Brain microvascular endothelial cell (primary cell): ENCODE measurements around the gene PDE4D.

Experiments used
- DNase-seq: peaks from one replicate; pipeline ENCODE4 v3.0.0-alpha.2; 2020
- H3K27ac ChIP-seq: fragments of 250-450 bp; sonication (Bioruptor Pico); 2 replicates; pipeline ENCODE4 v1.5.1; 2020; ENCODE audit warnings: mild to moderate bottlenecking, moderate library complexity
- H3K27me3 ChIP-seq: fragments of 250-450 bp; sonication (Bioruptor Pico); replicated peaks from 2 replicates; pipeline ENCODE4 v1.5.1; 2020; ENCODE audit warnings: mild to moderate bottlenecking
- H3K36me3 ChIP-seq: fragments of 250-450 bp; sonication (Bioruptor Pico); replicated peaks from 2 replicates; pipeline ENCODE4 v1.5.1; 2020; ENCODE audit warnings: mild to moderate bottlenecking
- H3K4me3 ChIP-seq: 2 replicates; pipeline ENCODE4 v1.5.1; 2011; ENCODE audit warnings: low read depth, mild to moderate bottlenecking, control low read depth, low read length, moderate library complexity
- in situ Hi-C: cut with HindIII; loops from 2 replicates; pipeline ENCODE4 v1.10.0; 2017; ENCODE audit warnings: low sequenced_read_pairs, low pct_ligation_motif_present
- TF ChIP-seq, protein P1 (sequence below): IDR thresholded peaks from 2 replicates; pipeline ENCODE4 v1.5.1; 2011; ENCODE audit warnings: low read depth, mild to moderate bottlenecking, moderate library complexity, low read length, control low read depth, inconsistent platforms; ENCODE audit errors: missing control alignments

The PDE4D gene

DNA sequence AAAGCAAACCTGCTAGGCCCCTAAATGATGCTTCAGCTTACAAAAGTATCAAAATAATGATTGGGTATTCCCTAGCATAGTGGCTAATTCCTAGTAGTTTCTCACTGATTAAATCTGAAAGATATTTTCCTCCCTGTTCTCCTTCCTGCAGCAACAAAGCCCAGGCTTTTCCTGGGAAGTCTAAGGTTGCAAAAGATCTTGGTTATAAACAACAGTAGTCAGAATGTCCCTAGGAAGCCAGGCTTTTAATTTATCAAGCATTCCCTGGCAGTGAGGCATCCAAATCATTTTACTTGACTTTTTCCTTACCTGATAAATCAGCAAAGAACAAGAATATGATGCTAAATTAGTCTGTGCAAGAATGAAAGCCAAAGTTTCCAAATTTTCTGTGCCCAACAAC lies 272.0 kb downstream of the PDE4D start:
- TF ChIP-seq, protein P1, sequence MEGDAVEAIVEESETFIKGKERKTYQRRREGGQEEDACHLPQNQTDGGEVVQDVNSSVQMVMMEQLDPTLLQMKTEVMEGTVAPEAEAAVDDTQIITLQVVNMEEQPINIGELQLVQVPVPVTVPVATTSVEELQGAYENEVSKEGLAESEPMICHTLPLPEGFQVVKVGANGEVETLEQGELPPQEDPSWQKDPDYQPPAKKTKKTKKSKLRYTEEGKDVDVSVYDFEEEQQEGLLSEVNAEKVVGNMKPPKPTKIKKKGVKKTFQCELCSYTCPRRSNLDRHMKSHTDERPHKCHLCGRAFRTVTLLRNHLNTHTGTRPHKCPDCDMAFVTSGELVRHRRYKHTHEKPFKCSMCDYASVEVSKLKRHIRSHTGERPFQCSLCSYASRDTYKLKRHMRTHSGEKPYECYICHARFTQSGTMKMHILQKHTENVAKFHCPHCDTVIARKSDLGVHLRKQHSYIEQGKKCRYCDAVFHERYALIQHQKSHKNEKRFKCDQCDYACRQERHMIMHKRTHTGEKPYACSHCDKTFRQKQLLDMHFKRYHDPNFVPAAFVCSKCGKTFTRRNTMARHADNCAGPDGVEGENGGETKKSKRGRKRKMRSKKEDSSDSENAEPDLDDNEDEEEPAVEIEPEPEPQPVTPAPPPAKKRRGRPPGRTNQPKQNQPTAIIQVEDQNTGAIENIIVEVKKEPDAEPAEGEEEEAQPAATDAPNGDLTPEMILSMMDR, result no peak
- DNase-seq, result no peak
- no peaks in the 10 kb centered on the region for H3K27me3 ChIP-seq
- no peak overlapping the region for H3K4me3 ChIP-seq
- in situ Hi-C loops, result no loop called here
- no peaks in the 10 kb centered on the region for H3K36me3 ChIP-seq
- no peak overlapping the region for H3K27ac ChIP-seq

DNA sequence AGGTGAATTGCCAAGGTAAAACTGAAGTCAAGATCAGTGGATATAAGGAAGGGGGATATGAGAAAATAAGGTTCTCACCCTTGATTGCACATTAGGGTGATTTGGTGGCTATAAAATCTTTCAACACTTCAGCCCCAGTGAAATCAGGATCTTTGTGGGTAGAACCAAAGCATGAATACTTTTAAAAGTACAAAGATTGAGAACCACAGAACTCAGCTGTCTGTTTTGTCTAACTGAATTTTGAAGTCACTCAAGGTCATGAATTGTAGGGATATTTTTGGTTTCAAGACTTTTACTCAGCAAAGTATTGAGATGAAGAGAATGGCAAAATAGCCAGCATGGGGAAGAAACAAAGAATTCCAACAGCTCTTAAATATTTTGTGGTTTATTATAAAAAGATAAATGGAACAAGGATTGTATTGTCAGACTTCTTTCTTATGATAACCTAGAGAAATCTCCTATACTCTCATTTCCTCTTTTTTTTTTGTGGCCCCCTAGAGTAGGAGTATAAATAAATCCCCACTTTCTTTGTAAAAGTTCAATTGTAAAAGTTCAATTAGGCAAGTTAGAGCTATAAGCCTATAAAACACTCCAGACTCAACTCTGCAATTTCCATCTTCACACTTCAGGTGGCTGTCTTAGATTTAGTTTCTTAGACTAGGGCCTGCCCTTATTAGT lies 272.9 kb downstream of the PDE4D start:
- DNase-seq, result no peak
- no peak overlapping the region for H3K4me3 ChIP-seq
- in situ Hi-C loops, result no loop called here
- H3K27me3 ChIP-seq, result no peaks in the 10 kb centered on the region
- TF ChIP-seq, protein P1, result no peak
- H3K27ac ChIP-seq, result no peak overlapping the region
- H3K36me3 ChIP-seq, result no peaks in the 10 kb centered on the region

DNA sequence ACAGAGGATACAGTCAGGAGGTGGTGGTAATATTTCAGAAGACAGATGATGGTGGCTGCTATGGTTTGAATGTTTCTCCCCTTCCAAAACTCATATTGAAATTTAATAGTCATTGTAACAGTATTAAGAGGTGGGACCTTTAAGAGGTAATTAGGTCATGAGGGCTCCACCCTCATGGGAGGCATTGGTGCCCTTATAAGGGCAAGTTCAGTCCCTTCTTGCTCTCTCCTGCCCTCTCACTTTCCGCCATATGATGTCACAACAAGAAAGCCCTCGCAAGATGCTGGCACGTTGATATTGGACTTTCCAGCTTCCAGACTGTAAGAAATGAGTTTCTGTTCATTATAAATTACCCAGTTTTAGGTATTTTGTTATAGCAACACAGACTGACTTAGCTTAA lies 274.9 kb downstream of the PDE4D start:
- Histone ChIP-seq H3K27ac (no peak overlapping the region), H3K4me3 (no peak overlapping the region), H3K27me3 (no peaks in the 10 kb centered on the region), H3K36me3 (no peaks in the 10 kb centered on the region)
- TF ChIP-seq, protein P1, result no peak
- no peak for DNase-seq
- in situ Hi-C loops, result no loop called here

DNA sequence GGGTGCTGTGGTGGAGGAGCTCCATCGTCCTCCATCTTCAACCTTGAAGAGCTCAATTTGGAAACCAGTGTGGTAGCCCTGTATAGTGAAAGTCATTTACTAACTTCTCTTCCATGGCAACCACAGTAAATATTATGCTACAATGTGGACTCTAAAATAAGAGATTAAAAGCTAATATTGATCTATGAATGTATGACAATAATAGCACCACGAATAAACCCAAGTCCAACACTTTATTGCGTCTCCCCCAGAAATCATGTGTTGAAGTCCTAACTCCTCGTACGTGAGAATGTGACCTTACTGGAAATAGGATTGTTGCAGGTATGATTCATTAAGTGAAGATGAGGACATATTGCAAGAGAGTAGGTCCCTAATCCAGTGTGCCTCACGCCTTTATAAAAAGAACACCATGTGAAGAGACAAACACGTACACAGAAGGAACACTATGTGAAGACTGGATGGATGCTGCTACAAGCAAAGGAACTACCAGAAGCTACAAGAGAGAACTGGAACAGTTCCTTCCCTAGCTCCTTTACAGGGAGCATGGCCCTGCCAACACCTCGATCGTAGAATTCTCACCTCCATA lies 276.2 kb downstream of the PDE4D start:
- TF ChIP-seq, protein P1, result no peak
- Histone ChIP-seq H3K27me3 (no peaks in the 10 kb centered on the region), H3K36me3 (no peaks in the 10 kb centered on the region), H3K27ac (no peak overlapping the region), H3K4me3 (no peak overlapping the region)
- in situ Hi-C loops, result no loop called here
- no peak for DNase-seq

DNA sequence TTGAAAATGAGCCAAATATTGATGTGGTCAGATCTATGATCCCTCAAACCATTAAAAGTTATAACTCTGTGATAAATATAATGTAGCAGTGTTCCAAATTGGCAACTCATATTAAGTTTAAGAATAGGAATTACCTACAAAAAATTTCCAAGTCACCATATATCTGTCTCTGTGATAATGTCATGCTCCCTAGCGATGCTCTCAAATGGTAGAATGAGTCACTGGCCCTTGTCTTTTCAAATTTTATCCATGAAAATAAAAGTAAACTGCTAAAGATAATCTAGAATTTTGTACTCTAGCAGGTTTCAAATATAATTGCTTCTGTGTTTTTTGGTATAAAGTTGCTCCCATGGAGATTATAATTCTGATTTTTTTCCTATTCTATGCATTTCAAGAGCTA lies 277.1 kb downstream of the PDE4D start:
- Histone ChIP-seq H3K36me3 (no peaks in the 10 kb centered on the region), H3K4me3 (no peak overlapping the region), H3K27me3 (no peaks in the 10 kb centered on the region), H3K27ac (no peak overlapping the region)
- in situ Hi-C loops, result no loop called here
- TF ChIP-seq, protein P1, result no peak
- no peak for DNase-seq

DNA sequence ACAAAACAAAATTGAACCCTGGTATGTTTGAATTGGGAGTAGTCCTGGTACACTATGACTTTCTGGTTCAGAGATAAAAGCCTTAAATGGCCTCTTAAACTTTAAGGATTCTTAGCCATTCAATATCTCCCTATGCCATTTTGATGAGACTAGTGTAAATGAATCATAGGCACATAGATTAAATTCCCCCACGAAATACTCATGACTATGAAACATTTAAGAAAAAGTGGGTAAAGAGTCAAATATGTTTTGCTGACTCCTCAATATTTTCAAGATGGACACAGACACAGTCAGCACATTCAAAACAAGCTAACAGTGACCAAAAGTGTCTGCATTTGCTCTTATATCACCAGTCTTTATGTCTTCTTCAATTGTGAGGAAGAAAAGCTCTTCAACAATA lies 278.3 kb downstream of the PDE4D start:
- TF ChIP-seq, protein P1, result no peak
- Histone ChIP-seq H3K27me3 (no peaks in the 10 kb centered on the region), H3K36me3 (no peaks in the 10 kb centered on the region), H3K4me3 (no peak overlapping the region), H3K27ac (peak overlapping the region; percentile 5)
- DNase-seq, result no peak
- in situ Hi-C loops, result no loop called here
